ENCODE results near the gene LGR5. TPM values are rescaled to one million over a fixed set of nuclear protein-coding genes. Genes with fewer than 3 reads are reported as not detected.

The LGR5 gene
- total RNA-seq, 1 experiment from 2014 or later = 0.17 TPM

- TF ChIP-seq ARID4B (CRISPR knock-in tag; IDR thresholded peaks at IDR 0.05; ENCODE audit: borderline replicate concordance) (no peak), ZNF219 (CRISPR knock-in tag; IDR thresholded peaks at IDR 0.05; ENCODE audit: borderline replicate concordance) (0 out of 2 replicates have a peak, but pooled peaks have one; percentile 11), CREM (CRISPR knock-in tag; IDR thresholded peaks at IDR 0.05) (peak; percentile 34; the same call in 1 of the 2 replicates), ERG (CRISPR knock-in tag; IDR thresholded peaks at IDR 0.05) (no peak), RORB (CRISPR knock-in tag; IDR thresholded peaks at IDR 0.05) (no peak), PREB (CRISPR knock-in tag; IDR thresholded peaks at IDR 0.05; ENCODE audit: borderline replicate concordance) (no peak), MXD4 (CRISPR knock-in tag; IDR thresholded peaks at IDR 0.05; ENCODE audit: borderline replicate concordance) (no peak), TP53 (CRISPR knock-in tag; IDR thresholded peaks at IDR 0.05) (no peak), GTF2I (CRISPR knock-in tag; conservative IDR thresholded peaks at IDR 0.05) (no peak), SOX15 (CRISPR knock-in tag; IDR thresholded peaks at IDR 0.05) (no peak), ZNF532 (CRISPR knock-in tag; IDR thresholded peaks at IDR 0.05; ENCODE audit: borderline replicate concordance) (no peak), MAX (CRISPR knock-in tag; IDR thresholded peaks at IDR 0.05) (no peak; the same call in 1 of the 2 replicates), ATF2 (CRISPR knock-in tag; IDR thresholded peaks at IDR 0.05; ENCODE audit: borderline replicate concordance, low read depth) (no peak), NFYB (CRISPR knock-in tag; conservative IDR thresholded peaks at IDR 0.05; ENCODE audit: low read depth) (no peak), E2F1 (CRISPR knock-in tag; IDR thresholded peaks at IDR 0.05) (peak; percentile 31; the same call in 1 of the 2 replicates), FOXP4 (CRISPR knock-in tag; IDR thresholded peaks at IDR 0.05) (no peak), TEAD4 (CRISPR knock-in tag; IDR thresholded peaks at IDR 0.05) (no peak)
These were observed at the start of gene LGR5 (continued) for GRCh38 chr12:71439613-71440344.

All from WTC11 (cell line).